Stimulated activated naive B cell treated with anti-CD40 and anti-IgM and Interleukin-4, amounts not matched to agents 10 μg/mL and 1 μg/mL and 100 μg/mL, for 72 hours (primary cell): Measurements from ENCODE around the gene WRAP73.

Source experiments
- ATAC-seq, 2 donors: fragments of 150-1000 bp; cut with Tn5 transposase; replicated peaks; 2 replicates each; pipeline ENCODE4 v1.10.0; 2021; ENCODE audit warnings: moderate library complexity in 1 of 2
- DNase-seq: peaks from one replicate; pipeline ENCODE4 v3.0.0; 2021
- H3K27ac Mint-ChIP-seq: one replicate; pipeline ENCODE4 v1.8.0; 2022; ENCODE audit warnings: mild to moderate bottlenecking, mixed read lengths
- H3K27me3 Mint-ChIP-seq, 2 donors: one replicate each; pipeline ENCODE4 v1.8.0; 2022; ENCODE audit warnings: mixed read lengths in 2 of 2
- H3K36me3 Mint-ChIP-seq, 2 donors: one replicate each; pipeline ENCODE4 v1.8.0; 2022; ENCODE audit warnings: mixed read lengths in 2 of 2, mild to moderate bottlenecking in 1 of 2
- H3K4me1 Mint-ChIP-seq, 2 donors: one replicate each; pipeline ENCODE4 v1.8.0; 2022; ENCODE audit warnings: mixed read lengths in 2 of 2, mild to moderate bottlenecking in 1 of 2
- H3K4me3 Mint-ChIP-seq, 2 donors: one replicate each; pipeline ENCODE4 v1.8.0; 2022; ENCODE audit warnings: mild to moderate bottlenecking in 2 of 2, mixed read lengths in 2 of 2, moderate library complexity in 1 of 2
- H3K9me3 Mint-ChIP-seq, 2 donors: one replicate each; pipeline ENCODE4 v1.8.0; 2022; ENCODE audit warnings: mixed read lengths in 2 of 2, mild to moderate bottlenecking in 1 of 2

WRAP73 gene

DNA sequence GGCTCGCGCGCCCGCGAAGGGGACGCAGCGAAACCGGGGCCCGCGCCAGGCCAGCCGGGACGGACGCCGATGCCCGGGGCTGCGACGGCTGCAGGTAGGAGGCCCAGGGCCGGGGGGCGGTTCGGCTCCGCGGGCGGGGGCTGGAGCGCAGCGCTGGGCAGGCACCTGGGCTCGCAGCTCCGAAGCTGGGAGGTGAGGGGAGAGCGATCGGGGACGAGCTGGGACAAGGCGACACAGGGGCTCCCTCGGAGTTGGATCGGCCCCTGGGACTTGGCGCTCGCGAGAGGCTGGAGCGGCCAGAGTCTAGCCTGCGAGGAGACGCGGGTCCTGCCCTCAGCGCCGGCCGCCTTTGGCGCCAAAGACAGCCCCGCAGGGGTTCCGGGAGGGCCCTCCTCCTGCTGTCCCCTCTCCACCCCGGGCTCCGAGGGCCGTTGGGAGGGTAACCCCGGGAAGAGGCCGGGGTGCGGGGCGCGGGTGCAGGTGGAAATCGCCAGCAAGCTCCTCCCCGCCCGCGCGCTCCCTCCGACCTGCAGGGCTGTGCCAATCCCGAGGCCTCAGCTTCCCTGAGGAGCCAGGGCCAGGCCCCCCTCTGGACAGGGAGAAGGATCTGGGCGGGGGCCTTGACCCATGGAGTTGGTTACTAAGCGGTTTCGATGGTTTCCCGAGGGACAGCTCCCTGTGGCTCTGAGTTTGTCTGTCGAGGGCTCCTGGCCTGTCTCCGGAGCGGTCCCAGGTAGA lies 2.8 kb upstream of the WRAP73 start:
- no peak for ATAC-seq
- Mint-ChIP-seq H3K4me3 (peak overlapping the region; percentile 37 to 39), H3K4me1 (peaks cover 22 to 63% of the 10 kb centered on the region in 2 donors), H3K27ac (no peak overlapping the region), H3K27me3 (peaks cover 32 to 62% of the 10 kb centered on the region in 2 donors), H3K9me3 (no peaks in the 10 kb centered on the region), H3K36me3 (peaks cover 0 to 4% of the 10 kb centered on the region in 2 donors)
- no peak for DNase-seq

DNA sequence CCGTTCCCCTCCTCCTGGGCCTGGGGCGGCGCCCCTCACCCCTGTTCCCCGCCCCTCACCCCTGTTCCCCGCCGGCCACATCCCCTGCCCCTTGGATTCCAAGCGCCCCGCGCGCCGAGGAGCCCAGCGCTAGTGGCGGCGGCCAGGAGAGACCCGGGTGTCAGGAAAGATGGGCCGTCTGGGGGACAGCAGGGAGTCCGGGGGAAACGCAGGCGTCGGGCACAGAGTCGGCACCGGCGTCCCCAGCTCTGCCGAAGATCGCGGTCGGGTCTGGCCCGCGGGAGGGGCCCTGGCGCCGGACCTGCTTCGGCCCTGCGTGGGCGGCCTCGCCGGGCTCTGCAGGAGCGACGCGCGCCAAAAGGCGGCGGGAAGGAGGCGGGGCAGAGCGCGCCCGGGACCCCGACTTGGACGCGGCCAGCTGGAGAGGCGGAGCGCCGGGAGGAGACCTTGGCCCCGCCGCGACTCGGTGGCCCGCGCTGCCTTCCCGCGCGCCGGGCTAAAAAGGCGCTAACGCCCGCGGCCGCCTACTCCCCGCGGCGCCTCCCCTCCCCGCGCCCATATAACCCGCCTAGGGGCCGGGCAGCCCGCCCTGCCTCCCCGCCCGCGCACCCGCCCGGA lies 2.1 kb upstream of the WRAP73 start, which contains the start of gene TP73:
TSS of gene TP73 (plus strand) at position 587 of the 618 bp plus-strand sequence. CDS start 29,850 bp downstream, outside the sequence.
- H3K36me3 Mint-ChIP-seq: peaks cover 2 to 5% of the 10 kb centered on the region in 2 donors
- H3K9me3 Mint-ChIP-seq: no peaks in the 10 kb centered on the region
- peak within 1 kb of the TSS; percentile 70 to 78 for H3K4me3 Mint-ChIP-seq
- peaks cover 31 to 56% of the 10 kb centered on the region in 2 donors for H3K27me3 Mint-ChIP-seq
- peaks cover 19 to 61% of the 10 kb centered on the region in 2 donors for H3K4me1 Mint-ChIP-seq
- ATAC-seq (no peak), DNase-seq (no peak)
- H3K27ac Mint-ChIP-seq: no peak within 1 kb of the TSS

DNA sequence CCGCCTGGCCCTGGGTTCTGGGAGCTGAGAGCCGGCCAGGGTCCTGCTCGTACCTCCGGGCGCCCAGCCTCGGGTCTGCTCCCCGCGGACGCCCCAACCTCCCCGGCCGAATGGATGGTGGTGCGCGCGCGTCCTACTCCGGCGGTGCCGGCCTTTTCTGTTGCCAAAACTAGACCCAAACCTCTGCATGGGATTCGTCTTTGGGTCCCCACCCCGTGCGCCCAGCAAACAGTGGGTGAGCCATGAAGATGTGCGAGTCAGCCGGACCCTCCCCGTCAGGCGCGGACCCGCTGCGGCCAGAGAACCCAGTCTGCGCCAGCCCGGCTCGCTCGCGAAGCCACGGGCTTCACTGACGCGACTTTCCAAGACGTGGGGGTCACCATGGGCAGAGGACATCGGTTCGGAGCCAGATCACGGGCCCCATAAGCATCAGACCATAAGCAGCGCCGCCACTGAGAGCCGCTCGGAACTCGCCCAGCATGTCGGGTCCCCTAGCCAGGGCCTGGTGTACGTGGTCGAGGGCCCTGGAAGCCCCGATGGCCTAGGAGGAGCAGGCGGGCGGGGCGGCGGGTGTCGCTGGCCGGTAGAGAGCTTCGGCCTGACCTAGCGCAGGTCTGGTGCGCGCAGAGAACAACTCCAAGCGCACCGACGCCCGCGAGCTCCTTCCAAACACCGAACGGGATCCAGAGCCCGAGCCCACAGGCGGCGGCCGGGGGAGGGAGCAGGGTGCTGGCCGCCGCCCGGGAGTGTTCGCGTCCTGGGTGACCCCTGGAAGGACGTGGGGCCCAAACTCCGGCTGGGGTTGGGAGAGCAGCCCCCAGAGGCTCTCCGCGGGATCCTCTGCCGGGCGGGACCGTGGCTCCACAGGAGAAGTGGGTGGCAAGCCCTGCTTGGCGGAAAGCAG lies 1.4 kb upstream of the WRAP73 start:
- ATAC-seq: no peak
- Mint-ChIP-seq H3K36me3 (peaks cover 3 to 5% of the 10 kb centered on the region in 2 donors), H3K4me3 (peak overlapping the region; percentile 70 to 78), H3K4me1 (peaks cover 13 to 54% of the 10 kb centered on the region in 2 donors), H3K9me3 (no peaks in the 10 kb centered on the region), H3K27ac (peak overlapping the region; percentile 62), H3K27me3 (peaks cover 31 to 52% of the 10 kb centered on the region in 2 donors)
- DNase-seq: no peak

DNA sequence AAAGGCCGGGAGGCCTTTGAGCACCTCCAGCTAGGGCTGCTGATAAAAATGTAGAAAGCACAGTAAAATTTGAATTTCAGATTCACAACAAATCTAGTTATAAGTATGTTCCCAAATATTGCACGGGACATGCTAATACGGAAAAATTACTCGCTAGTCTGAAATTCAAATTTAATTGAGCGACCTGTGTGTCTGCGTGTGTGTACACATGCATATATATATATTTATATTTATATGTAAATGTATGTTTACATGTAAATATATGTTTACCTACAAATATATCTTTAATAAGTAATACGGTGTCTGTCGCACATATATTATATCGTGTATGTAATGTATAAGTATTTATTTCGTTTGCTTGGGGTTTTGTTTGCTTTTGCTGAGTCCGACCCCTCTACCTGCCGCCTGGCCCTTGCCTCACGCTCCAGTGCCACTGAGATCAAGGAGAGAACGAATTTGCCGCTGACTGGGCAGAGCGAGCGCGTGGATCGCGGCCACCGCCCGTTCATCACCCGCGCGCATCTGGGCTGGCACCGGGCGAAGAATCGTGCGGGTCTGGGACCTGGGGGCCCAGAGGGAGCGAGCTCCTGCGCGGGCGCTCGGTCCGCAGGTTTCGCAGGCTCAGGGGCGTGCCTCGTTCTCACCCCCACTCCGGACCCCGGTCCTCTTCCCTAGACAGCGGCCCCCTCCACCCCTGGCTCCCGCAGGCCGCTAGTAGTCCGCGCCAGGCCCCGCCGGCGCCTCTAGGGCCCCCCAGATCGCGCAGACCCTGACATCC lies 534 bp upstream of the WRAP73 start:
- Mint-ChIP-seq H3K9me3 (no peaks in the 10 kb centered on the region), H3K27ac (peak overlapping the region; percentile 21), H3K36me3 (peaks cover 5 to 10% of the 10 kb centered on the region in 2 donors), H3K27me3 (peaks cover 27 to 44% of the 10 kb centered on the region in 2 donors), H3K4me3 (peak overlapping the region; percentile 80 to 90), H3K4me1 (peaks cover 10 to 47% of the 10 kb centered on the region in 2 donors)
- ATAC-seq (no peak), DNase-seq (no peak)

DNA sequence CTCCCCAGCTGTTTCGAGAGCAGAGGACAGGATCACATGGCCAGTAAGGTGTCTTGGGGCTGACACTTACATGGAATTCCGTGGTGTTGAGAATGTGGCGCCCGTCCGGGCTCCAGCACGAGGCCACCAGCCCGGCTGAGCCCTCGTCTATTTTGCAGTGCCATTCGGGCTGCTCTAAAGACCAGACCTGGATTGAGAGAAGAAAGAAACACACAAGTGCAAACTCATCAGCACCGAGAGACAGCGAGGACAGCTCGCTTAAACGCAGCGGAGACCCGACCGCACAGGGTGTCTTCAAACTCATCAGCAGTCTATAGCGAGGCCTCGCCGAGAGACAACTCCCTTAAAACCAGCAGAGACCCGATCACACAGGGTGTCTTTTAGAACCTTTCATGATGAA lies 3.3 kb downstream of the WRAP73 start:
- DNase-seq (no peak), ATAC-seq (no peak)
- Mint-ChIP-seq H3K36me3 (peaks cover 17 to 31% of the 10 kb centered on the region in 2 donors), H3K4me3 (no peak overlapping the region), H3K9me3 (no peaks in the 10 kb centered on the region), H3K27ac (no peak overlapping the region), H3K27me3 (peaks cover 7 to 11% of the 10 kb centered on the region in 2 donors), H3K4me1 (peaks cover 10 to 39% of the 10 kb centered on the region in 2 donors)

DNA sequence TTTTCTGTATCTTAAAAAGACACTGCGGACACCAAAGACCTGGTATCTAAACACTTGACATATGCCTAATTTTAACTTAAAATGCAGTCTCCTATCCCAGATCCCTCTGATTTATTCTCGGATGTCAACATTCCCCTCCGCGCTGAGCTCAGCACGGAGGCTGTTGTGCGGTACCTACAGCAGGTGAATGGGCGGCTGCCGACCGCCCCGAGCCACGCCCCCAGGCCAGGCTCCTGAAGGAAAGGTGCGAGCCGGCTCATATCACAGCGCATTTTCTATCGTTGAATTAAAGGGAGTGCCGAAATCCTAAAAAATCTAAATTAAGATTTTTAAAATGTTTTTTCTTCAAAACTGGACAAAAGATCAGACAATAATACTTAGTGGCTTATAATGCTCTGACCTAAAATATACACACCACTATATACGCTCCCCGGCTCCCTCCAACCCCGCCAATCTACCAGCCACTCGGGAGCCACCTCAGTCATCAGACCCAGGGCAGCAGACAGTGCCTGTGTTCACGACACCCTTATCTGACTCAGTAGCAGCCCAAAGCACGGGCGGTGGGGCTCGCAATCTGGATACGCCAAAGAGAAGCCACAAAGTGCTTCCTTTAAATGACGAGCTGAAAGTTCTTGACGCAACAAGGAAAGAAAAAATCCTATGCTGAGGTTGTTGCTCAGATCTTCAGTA lies 4.1 kb downstream of the WRAP73 start:
- DNase-seq (no peak), ATAC-seq (no peak)
- Mint-ChIP-seq H3K4me3 (no peak overlapping the region), H3K36me3 (peaks cover 17 to 35% of the 10 kb centered on the region in 2 donors), H3K27me3 (peaks cover 0 to 3% of the 10 kb centered on the region in 2 donors), H3K4me1 (peaks cover 4 to 31% of the 10 kb centered on the region in 2 donors), H3K27ac (no peak overlapping the region), H3K9me3 (no peaks in the 10 kb centered on the region)

DNA sequence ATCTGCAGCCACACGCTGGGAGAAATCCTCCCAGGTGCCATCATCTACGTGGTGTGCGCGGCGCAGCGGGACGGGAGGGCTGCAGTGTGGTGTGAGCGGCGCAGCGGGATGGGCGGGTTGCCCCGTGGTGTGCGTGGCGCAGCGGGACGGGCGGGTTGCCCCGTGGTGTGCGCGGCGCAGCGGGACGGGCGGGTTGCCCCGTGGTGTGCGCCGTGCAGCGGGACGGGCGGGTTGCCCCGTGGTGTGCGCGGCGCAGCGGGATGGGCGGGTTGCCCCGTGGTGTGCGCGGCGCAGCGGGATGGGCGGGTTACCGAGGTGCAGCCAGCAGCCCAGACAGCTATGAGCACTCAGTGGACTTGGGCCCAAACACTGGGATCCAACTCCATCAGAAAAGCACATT lies 4.7 kb downstream of the WRAP73 start:
- no peaks in the 10 kb centered on the region for H3K9me3 Mint-ChIP-seq
- no peak for ATAC-seq
- H3K36me3 Mint-ChIP-seq: peaks cover 17 to 36% of the 10 kb centered on the region in 2 donors
- no peak for DNase-seq
- peaks cover 4 to 26% of the 10 kb centered on the region in 2 donors for H3K4me1 Mint-ChIP-seq
- H3K4me3 Mint-ChIP-seq: no peak overlapping the region
- no peaks in the 10 kb centered on the region for H3K27me3 Mint-ChIP-seq
- H3K27ac Mint-ChIP-seq: no peak overlapping the region

DNA sequence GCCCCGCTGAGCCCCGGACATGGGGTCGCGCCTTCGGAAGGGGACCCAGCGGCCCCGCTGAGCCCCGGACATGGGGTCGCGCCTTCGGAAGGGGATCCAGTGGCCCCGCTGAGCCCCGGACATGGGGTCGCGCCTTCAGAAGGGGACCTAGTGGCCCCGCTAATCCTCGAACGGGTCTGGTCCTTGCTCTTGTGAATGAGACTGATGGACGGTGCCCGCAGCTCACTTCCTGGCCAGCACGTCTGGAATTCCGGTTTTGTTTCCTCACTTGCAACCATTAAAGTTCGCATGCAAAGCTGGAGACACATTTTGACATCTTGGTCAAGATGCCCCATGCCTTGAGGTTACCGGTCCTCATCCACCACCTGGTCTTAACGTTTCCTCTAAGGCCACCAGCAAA lies 5.6 kb downstream of the WRAP73 start:
- Mint-ChIP-seq H3K4me3 (no peak overlapping the region), H3K4me1 (peaks cover 3 to 19% of the 10 kb centered on the region in 2 donors), H3K36me3 (peaks cover 17 to 36% of the 10 kb centered on the region in 2 donors), H3K27me3 (no peaks in the 10 kb centered on the region), H3K9me3 (no peaks in the 10 kb centered on the region), H3K27ac (no peak overlapping the region)
- ATAC-seq (no peak), DNase-seq (no peak)

DNA sequence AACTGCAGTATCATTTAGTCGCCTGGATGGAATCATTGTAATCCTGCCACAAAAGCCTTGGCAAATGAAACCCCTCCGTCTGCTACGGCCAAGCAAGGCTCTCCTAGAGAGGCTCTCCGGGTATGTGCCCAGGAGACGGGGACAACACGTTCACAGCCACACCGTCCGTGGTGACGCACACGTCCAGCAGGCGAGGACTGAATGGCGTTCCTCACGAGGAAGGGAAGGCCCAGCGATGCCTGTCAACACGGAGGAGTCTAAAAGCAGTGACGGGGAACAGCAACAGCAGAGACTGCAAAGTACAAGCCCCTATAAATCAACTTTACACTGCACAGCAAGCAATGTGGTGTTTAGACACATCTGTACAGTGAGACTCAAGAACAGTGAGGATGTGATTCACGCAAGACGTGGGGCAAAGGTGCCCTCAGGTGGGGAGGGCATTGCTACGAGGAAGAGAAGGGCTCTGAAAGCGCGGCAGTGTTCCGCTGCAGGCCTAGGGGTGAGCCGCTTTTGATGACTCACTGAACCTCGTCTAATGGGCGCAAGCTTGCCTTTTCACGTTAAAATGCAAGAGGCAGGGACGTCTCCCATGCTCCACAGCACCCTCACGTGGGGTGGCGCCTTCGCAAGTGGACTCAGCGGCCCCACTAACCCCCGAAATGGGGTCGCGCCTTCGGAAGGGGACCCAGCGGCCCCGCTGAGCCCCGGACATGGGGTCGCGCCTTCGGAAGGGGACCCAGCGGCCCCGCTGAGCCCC lies 6.8 kb downstream of the WRAP73 start:
- Mint-ChIP-seq H3K27me3 (no peaks in the 10 kb centered on the region), H3K9me3 (no peaks in the 10 kb centered on the region), H3K36me3 (peaks cover 17 to 39% of the 10 kb centered on the region in 2 donors), H3K27ac (peak overlapping the region; percentile 59), H3K4me1 (peaks cover 0 to 7% of the 10 kb centered on the region in 2 donors), H3K4me3 (no peak overlapping the region)
- no peak for ATAC-seq
- DNase-seq: no peak

DNA sequence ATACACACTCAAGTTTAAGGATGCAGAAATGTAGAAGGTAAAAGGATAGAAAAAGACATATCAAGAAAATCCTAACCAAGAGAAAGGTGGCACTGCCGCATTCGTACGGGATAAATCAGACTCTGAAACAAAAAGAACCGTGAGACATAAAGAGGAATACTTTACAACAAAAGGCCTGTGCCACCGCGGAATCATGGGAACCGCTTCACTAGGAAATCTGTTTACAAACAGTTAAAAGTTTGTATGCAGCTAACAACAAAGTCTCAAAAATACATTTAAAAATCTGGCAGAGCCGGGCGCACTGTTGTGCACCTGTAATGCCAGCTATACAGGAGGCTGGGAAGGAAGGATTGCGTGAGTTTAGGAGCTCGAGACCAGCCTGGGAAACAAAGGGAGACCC lies 8.1 kb downstream of the WRAP73 start:
- Mint-ChIP-seq H3K27ac (no peak overlapping the region), H3K4me1 (no peaks in the 10 kb centered on the region), H3K27me3 (no peaks in the 10 kb centered on the region), H3K36me3 (peaks cover 22 to 40% of the 10 kb centered on the region in 2 donors), H3K4me3 (no peak overlapping the region), H3K9me3 (no peaks in the 10 kb centered on the region)
- ATAC-seq (no peak), DNase-seq (no peak)

DNA sequence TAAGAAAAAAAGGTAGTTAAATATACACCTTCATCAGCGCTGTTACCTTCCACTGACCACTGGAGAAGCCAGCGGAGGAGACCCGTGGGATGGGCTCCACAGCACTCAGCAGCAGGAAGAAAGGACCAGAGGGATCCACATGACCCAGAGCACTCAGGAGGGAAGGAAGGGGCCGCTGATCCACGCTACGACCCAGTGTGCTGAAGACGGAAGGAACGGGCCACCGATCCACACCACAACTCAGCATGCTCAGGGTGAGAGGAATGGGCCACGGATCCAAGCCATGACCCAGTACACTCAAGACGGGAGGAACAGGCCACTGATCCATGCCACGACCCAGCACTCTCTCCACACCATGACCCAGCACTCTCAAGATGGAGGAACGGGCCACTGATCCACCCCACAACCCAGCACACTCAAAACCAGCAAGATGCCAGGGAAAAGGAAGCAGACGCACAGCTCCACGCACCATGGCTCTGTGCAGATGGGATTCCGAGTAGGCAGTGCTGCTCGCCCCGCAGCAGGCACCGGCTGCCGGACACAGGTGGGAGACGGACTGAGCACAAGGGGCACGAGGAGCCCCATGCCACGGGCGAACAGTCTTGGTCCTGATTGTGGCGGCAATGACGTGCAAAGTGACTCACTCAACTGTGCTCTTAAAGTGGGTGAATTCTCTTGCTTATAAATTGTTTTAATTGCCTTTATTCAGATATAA lies 8.7 kb downstream of the WRAP73 start:
- Mint-ChIP-seq H3K27me3 (no peaks in the 10 kb centered on the region), H3K36me3 (peaks cover 28 to 46% of the 10 kb centered on the region in 2 donors), H3K4me3 (no peak overlapping the region), H3K9me3 (no peaks in the 10 kb centered on the region), H3K4me1 (no peaks in the 10 kb centered on the region), H3K27ac (no peak overlapping the region)
- no peak for DNase-seq
- no peak for ATAC-seq

DNA sequence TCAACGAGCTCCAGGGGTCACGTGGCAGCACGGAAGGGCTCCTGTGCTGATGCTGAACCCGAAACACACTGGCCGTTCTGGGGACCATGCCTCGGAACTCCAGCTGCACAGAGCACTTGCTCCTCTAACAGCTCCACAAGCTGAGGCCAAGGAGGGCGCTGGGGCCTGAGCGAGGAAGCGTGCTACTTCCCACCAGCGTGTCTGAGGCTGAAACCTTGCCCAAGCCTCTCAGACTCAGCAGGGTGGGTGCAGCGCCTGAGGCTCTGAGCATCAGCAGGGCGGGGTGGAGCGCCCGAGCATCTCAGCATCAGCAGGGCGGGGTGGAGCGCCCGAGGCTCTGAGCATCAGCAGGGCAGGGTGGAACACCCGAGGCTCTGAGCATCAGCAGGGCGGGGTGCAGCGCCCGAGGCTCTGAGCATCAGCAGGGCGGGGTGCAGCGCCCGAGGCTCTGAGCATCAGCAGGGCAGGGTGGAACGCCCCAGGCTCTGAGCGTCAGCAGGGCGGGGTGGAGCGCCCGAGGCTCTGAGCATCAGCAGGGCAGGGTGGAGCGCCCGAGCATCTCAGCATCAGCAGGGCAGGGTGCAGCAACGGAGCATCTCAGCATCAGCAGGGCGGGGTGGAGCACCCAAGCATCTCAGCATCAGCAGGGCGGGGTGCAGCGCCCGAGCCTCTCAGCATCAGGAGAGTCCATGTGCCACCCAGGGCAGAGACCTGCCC lies 9.6 kb downstream of the WRAP73 start:
- Mint-ChIP-seq H3K27me3 (no peaks in the 10 kb centered on the region), H3K9me3 (no peaks in the 10 kb centered on the region), H3K36me3 (peaks cover 27 to 48% of the 10 kb centered on the region in 2 donors), H3K4me3 (no peak overlapping the region), H3K4me1 (no peaks in the 10 kb centered on the region), H3K27ac (no peak overlapping the region)
- ATAC-seq: no peak
- DNase-seq: no peak
